GM12878 (cell line): ENCODE measurements around the gene CYSTM1. TPM values are rescaled to one million over a fixed set of nuclear protein-coding genes. Genes with fewer than 3 reads are reported as not detected.

ENCODE experiments used
- ATAC-seq: fragments of 200-7000 bp; cut with Tn5 transposase; 3 replicates; pipeline ENCODE4 v1.9.1; 2020; ENCODE audit warnings: mild to moderate bottlenecking, moderate library complexity
- BruUV-seq: library from RNA; stranded (reverse); fragments of 400-500 nt; replicated peaks from 2 replicates; lab custom pipeline; 2021; lab: Mats Ljungman, UMichigan
- CTCF ChIA-PET: fragments of 300-600 bp; sonication (Branson Sonifier 250); formaldehyde crosslinking; extraction: SDS; loops from one replicate; lab custom pipeline; 2021; ENCODE audit warnings: inconsistent platforms; lab: Yijun Ruan, JAX
- POLR2A ChIA-PET: fragments of 350-600 bp; formaldehyde crosslinking; extraction: SDS; loops from one replicate; lab custom pipeline; 2021; ENCODE audit warnings: inconsistent platforms; lab: Charles Lee
- RAD21 ChIA-PET: fragments of 300-600 bp; sonication (Branson Sonifier 250); formaldehyde crosslinking; loops from one replicate; lab custom pipeline; 2023; ENCODE audit warnings: antibody characterized with exemption; ENCODE audit not compliant: unreplicated experiment; lab: Charles Lee
- SMC1A ChIA-PET: fragments of 300-600 bp; sonication (Branson Sonifier 250); formaldehyde crosslinking; loops from one replicate; lab custom pipeline; 2023; ENCODE audit not compliant: unreplicated experiment, uncharacterized antibody; lab: Charles Lee
- DNase-seq: peaks from one replicate; pipeline ENCODE4 v3.0.0-alpha.2; 2011; ENCODE audit warnings: low read depth, low spot score
- FAIRE-seq: peaks from 3 replicates; lab custom pipeline; 2011; peaks lifted over from hg19 to GRCh38; lab: Jason Lieb, UNC
- H2AFZ ChIP-seq: 2 replicates; pipeline ENCODE4 v1.6.0; 2011; ENCODE audit warnings: low read depth, low read length, control low read depth; ENCODE audit not compliant: control insufficient read depth
- H3K27ac ChIP-seq: 2 replicates; pipeline ENCODE4 v1.5.1; 2011; ENCODE audit warnings: control low read depth; ENCODE audit not compliant: control insufficient read depth, insufficient read depth
- H3K27me3 ChIP-seq, 2 experiments: replicated peaks in 1 of 2; 2 replicates each; pipeline versions ENCODE4 v1.6.0 to v1.6.1; 2011; ENCODE audit warnings: low read length in 1 of 2; ENCODE audit not compliant: control insufficient read depth in 2 of 2, insufficient read depth in 2 of 2
- H3K36me3 ChIP-seq, 2 experiments: 2 replicates each; pipeline ENCODE4 v1.5.1; 2011; ENCODE audit warnings: low read length in 1 of 2; ENCODE audit not compliant: control insufficient read depth in 2 of 2, insufficient read depth in 2 of 2
- H3K4me1 ChIP-seq: 2 replicates; pipeline ENCODE4 v1.6.1; 2011; ENCODE audit warnings: mild to moderate bottlenecking, low read length, moderate library complexity, mixed read lengths; ENCODE audit not compliant: control insufficient read depth, insufficient read depth
- H3K4me2 ChIP-seq: 2 replicates; pipeline ENCODE4 v1.6.0; 2011; ENCODE audit warnings: control low read depth; ENCODE audit not compliant: control insufficient read depth, insufficient read depth
- H3K4me3 ChIP-seq: fragments of 200-600 bp; sonication (generic); 2 replicates; pipeline ENCODE4 v1.5.1; 2016
- H3K79me2 ChIP-seq: 2 replicates; pipeline ENCODE4 v1.6.0; 2011; ENCODE audit warnings: low read length; ENCODE audit not compliant: control insufficient read depth, insufficient read depth
- H3K9ac ChIP-seq: 2 replicates; pipeline ENCODE4 v1.8.0; 2011; ENCODE audit warnings: low read length, control low read depth, mixed read lengths; ENCODE audit not compliant: control insufficient read depth, insufficient read depth
- H3K9me3 ChIP-seq: replicated peaks from 3 replicates; pipeline ENCODE4 v1.5.1; 2011; ENCODE audit warnings: mild to moderate bottlenecking, low read length; ENCODE audit not compliant: control insufficient read depth, insufficient read depth
- H4K20me1 ChIP-seq: 2 replicates; pipeline ENCODE4 v1.6.0; 2011; ENCODE audit not compliant: control insufficient read depth, insufficient read depth
- ATF7 ChIP-seq: fragments of 450-650 bp; IDR thresholded peaks from 2 replicates; pipeline ENCODE4 v1.6.1; 2016; ENCODE audit warnings: low read depth, mild to moderate bottlenecking
- FOS ChIP-seq: IDR thresholded peaks from 3 replicates; pipeline ENCODE4 v1.6.1; 2011; ENCODE audit warnings: borderline replicate concordance; ENCODE audit not compliant: insufficient read length; ENCODE audit errors: extremely low read depth
- JUND ChIP-seq: IDR thresholded peaks from 2 replicates; pipeline ENCODE4 v1.6.1; 2012; ENCODE audit warnings: low read depth, mild to moderate bottlenecking, low read length, improper control_type of control experiment, moderate library complexity
- NBN ChIP-seq: fragments of 450-650 bp; IDR thresholded peaks from 2 replicates; pipeline ENCODE4 v1.6.1; 2016
- SIN3A ChIP-seq: IDR thresholded peaks from 2 replicates; pipeline ENCODE4 v1.6.1; 2012; ENCODE audit warnings: low read depth, low read length, improper control_type of control experiment
- WGBS: methylation state at CpG from one replicate; pipeline ENCODE4 v1.1.6; 2016; ENCODE audit warnings: low lambda C conversion rate; ENCODE audit not compliant: insufficient replicate concordance, insufficient coverage; ENCODE audit errors: missing lambda C conversion rate; 5-methylcytosine and 5-hydroxymethylcytosine counted together
- in situ Hi-C: fragments of 300-500 bp; cut with MboI; formaldehyde crosslinking; loops from 9 replicates; pipeline ENCODE4 v1.14.3; 2018; ENCODE audit warnings: mixed read lengths
- intact Hi-C: fragments of 100-400 bp; cut with micrococcal nuclease; formaldehyde crosslinking; loops from one replicate; pipeline ENCODE4 v1.14.2; 2022; ENCODE audit not compliant: unreplicated experiment
- polyA plus RNA-seq, 11 experiments: library from polyadenylated mRNA; depleted of rRNA in 4 of 11; unstranded in 6 of 11; stranded (reverse) in 5 of 11; fragments of >200 nt; fragmentation: Nextera tagmentation in 4 of 11; fragmentation: Illumina TruSeq in 1 of 11; extraction: Ambion mirVana in 4 of 11; extraction: Trizol in 1 of 11; gene quantifications; 1 replicate in 1 of 11; 2 replicates in 10 of 11; pipeline versions ENCODE4 v1.2.1 to v1.2.3, GENCODE V29; 2011 to 2016; ENCODE audit warnings: inconsistent platforms in 2 of 11, missing spikeins in 2 of 11, low read depth in 1 of 11
- total RNA-seq, 4 experiments: library from RNA; depleted of rRNA in 3 of 4; stranded (reverse); fragments of >200 nt in 3 of 4; fragmentation: Illumina TruSeq in 1 of 4; extraction: Trizol in 1 of 4; gene quantifications; 2 replicates each; pipeline versions ENCODE4 v1.2.1 to v1.2.3, GENCODE V29; 2013 to 2021
- TF ChIP-seq, protein P1 (sequence below): IDR thresholded peaks from 2 replicates; pipeline ENCODE4 v1.6.1; 2012; ENCODE audit warnings: low read depth, low read length, improper control_type of control experiment
- TF ChIP-seq, protein P2 (sequence below): fragments of 450-650 bp; IDR thresholded peaks from 2 replicates; pipeline ENCODE4 v1.6.1; 2017; ENCODE audit warnings: borderline replicate concordance

Gene CYSTM1
- total and polyA plus RNA-seq, 10 of the 15 experiments (the other 5 are each of a cell fraction or from before 2014, with no cell fraction given) = 52.7 to 261 (median 98.7) TPM

DNA sequence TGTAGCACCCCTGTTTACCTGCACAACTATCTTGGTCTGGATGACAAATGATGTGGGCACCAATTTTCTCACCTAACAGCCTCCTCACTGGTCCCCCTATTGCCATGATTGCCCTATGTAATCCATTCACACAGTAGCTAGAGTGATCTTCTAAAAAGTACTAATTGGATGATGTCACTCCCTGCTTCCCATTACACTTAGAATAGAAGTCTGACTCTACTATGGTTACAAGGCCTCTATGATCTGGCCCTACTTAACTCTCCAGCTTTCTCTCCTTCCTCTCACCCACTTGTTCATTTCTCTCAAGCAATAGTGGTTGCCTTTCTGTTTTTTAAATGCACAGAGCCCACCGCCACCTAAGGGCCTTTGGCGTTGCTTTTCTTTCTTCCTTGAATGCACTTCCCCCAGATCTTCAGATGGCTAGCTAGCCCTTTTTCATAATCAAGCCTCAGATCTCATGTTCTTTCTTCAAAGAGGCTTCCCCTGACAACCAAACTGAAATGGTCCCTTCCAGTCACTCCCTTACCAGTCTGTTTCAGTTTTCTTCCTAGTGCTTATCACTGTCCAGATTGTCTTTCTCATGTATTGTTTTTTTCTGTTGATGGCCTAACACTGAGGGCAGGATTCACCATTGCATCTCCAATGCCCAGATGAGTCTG, 40.6 kb upstream of the CYSTM1 start:
- Histone ChIP-seq H2AFZ (no peak overlapping the region), H3K9me3 (no peaks in the 10 kb centered on the region), H3K27ac (no peak overlapping the region), H4K20me1 (no peaks in the 10 kb centered on the region; the same call in 1 of the 2 replicates), H3K36me3 (no peaks in the 10 kb centered on the region), H3K27me3 (no peaks in the 10 kb centered on the region), H3K9ac (no peak overlapping the region), H3K4me1 (peaks cover 8% of the 10 kb centered on the region; the same call in 1 of the 2 replicates), H3K4me2 (no peak overlapping the region), H3K79me2 (no peaks in the 10 kb centered on the region), H3K4me3 (no peak overlapping the region)
- ChIA-PET SMC1A (interaction anchor here (0.6 to 5.3 kb wide), 11 partner anchors 8 to 85 kb away, joined by 3 to 39 read pairs (median 4); no protein-coding TSS in a partner anchor), RAD21 (interaction anchor here (3.4 to 3.8 kb wide), 2 partner anchors 9 to 60 kb away, joined by 15 to 16 read pairs; no protein-coding TSS in a partner anchor), POLR2A (interaction anchor here (1.4 to 4.3 kb wide), 3 partner anchors 13 to 39 kb away, joined by 5 to 21 read pairs (median 10); no protein-coding TSS in a partner anchor), CTCF (interaction anchor here (0.6 to 5.3 kb wide), 13 partner anchors 7 to 165 kb away, joined by 3 to 33 read pairs (median 4); no protein-coding TSS in a partner anchor)
- ATAC-seq (no peak), FAIRE-seq (no peak), DNase-seq (no peak)
- TF ChIP-seq SIN3A = no peak
- no peak for TF ChIP-seq ATF7
- no peak for TF ChIP-seq NBN
- TF ChIP-seq JUND = no peak
- TF ChIP-seq FOS = no peak
- TF ChIP-seq, protein P1, sequence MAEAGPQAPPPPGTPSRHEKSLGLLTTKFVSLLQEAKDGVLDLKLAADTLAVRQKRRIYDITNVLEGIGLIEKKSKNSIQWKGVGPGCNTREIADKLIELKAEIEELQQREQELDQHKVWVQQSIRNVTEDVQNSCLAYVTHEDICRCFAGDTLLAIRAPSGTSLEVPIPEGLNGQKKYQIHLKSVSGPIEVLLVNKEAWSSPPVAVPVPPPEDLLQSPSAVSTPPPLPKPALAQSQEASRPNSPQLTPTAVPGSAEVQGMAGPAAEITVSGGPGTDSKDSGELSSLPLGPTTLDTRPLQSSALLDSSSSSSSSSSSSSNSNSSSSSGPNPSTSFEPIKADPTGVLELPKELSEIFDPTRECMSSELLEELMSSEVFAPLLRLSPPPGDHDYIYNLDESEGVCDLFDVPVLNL = no peak
- TF ChIP-seq, protein P2, sequence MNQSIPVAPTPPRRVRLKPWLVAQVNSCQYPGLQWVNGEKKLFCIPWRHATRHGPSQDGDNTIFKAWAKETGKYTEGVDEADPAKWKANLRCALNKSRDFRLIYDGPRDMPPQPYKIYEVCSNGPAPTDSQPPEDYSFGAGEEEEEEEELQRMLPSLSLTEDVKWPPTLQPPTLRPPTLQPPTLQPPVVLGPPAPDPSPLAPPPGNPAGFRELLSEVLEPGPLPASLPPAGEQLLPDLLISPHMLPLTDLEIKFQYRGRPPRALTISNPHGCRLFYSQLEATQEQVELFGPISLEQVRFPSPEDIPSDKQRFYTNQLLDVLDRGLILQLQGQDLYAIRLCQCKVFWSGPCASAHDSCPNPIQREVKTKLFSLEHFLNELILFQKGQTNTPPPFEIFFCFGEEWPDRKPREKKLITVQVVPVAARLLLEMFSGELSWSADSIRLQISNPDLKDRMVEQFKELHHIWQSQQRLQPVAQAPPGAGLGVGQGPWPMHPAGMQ = no peak
- 100% methylated on average over 2 of the region's 2 CpGs for WGBS
- no TSS peak for BruUV-seq
- intact Hi-C loops = no loop called here
- in situ Hi-C loops = no loop called here
